Trophoblast cell (in vitro differentiated cells and primary cell): ENCODE measurements around the gene RHPN2.

Experiments used
- DNase-seq, 2 donors: peaks; one replicate each; pipeline ENCODE4 v3.0.0-alpha.2; 2016
- H2AFZ ChIP-seq: 2 replicates; pipeline ENCODE4 v1.6.1; 2013; ENCODE audit warnings: low read length, moderate library complexity, mild to moderate bottlenecking; ENCODE audit not compliant: insufficient read depth, poor library complexity
- H2AK5ac ChIP-seq: 2 replicates; pipeline ENCODE4 v1.6.1; 2013; ENCODE audit warnings: mild to moderate bottlenecking, low read length
- H2BK120ac ChIP-seq: 2 replicates; pipeline ENCODE4 v1.6.1; 2013; ENCODE audit warnings: low read length, mild to moderate bottlenecking, moderate library complexity; ENCODE audit not compliant: insufficient read depth, poor library complexity
- H2BK12ac ChIP-seq: 2 replicates; pipeline ENCODE4 v1.6.1; 2013; ENCODE audit warnings: mild to moderate bottlenecking, low read length, moderate library complexity
- H2BK5ac ChIP-seq: 2 replicates; pipeline ENCODE4 v1.6.1; 2013; ENCODE audit warnings: low read length, low read depth, moderate library complexity, mild to moderate bottlenecking; ENCODE audit not compliant: poor library complexity
- H3K14ac ChIP-seq: 2 replicates; pipeline ENCODE4 v1.6.1; 2013; ENCODE audit warnings: mild to moderate bottlenecking, low read length
- H3K18ac ChIP-seq: 2 replicates; pipeline ENCODE4 v1.6.1; 2013; ENCODE audit warnings: mild to moderate bottlenecking, low read length
- H3K23ac ChIP-seq: 2 replicates; pipeline ENCODE4 v1.6.1; 2013; ENCODE audit warnings: low read length
- H3K27ac ChIP-seq: 2 replicates; pipeline ENCODE4 v1.5.1; 2013; ENCODE audit warnings: low read depth, mild to moderate bottlenecking, inconsistent platforms, low read length, moderate library complexity
- H3K27me3 ChIP-seq: 2 replicates; pipeline ENCODE4 v1.6.1; 2013; ENCODE audit warnings: inconsistent platforms, mild to moderate bottlenecking, low read length, moderate library complexity; ENCODE audit not compliant: insufficient read depth
- H3K36me3 ChIP-seq, 2 experiments: 1 replicate in 1 of 2; 2 replicates in 1 of 2; pipeline ENCODE4 v1.6.1; 2013; ENCODE audit warnings: low read length in 2 of 2, mild to moderate bottlenecking in 2 of 2, moderate library complexity in 1 of 2; ENCODE audit not compliant: insufficient read depth in 2 of 2, control insufficient read depth in 1 of 2
- H3K4ac ChIP-seq: 2 replicates; pipeline ENCODE4 v1.6.1; 2013; ENCODE audit warnings: low read depth, mild to moderate bottlenecking, low read length, moderate library complexity
- H3K4me1 ChIP-seq, 2 experiments: 1 replicate in 1 of 2; 2 replicates in 1 of 2; pipeline ENCODE4 v1.6.1; 2013; ENCODE audit warnings: low read length in 2 of 2, mild to moderate bottlenecking in 2 of 2, moderate library complexity in 1 of 2; ENCODE audit not compliant: insufficient read depth in 2 of 2, control insufficient read depth in 1 of 2
- H3K4me2 ChIP-seq: 2 replicates; pipeline ENCODE4 v1.6.1; 2013; ENCODE audit warnings: inconsistent platforms, mild to moderate bottlenecking, low read length, moderate library complexity
- H3K4me3 ChIP-seq: 2 replicates; pipeline ENCODE4 v1.5.1; 2013; ENCODE audit warnings: mild to moderate bottlenecking, low read depth, low read length, inconsistent platforms
- H3K79me1 ChIP-seq: one replicate; pipeline ENCODE4 v1.6.1; 2013; ENCODE audit warnings: low read length
- H3K79me2 ChIP-seq: 2 replicates; pipeline ENCODE4 v1.6.1; 2013; ENCODE audit warnings: low read length, mild to moderate bottlenecking; ENCODE audit not compliant: control insufficient read depth, insufficient read depth, poor library complexity
- H3K9ac ChIP-seq: 2 replicates; pipeline ENCODE4 v1.6.1; 2013; ENCODE audit warnings: mild to moderate bottlenecking, low read length
- H3K9me3 ChIP-seq: 2 replicates; pipeline ENCODE4 v1.6.1; 2013; ENCODE audit warnings: low read depth, mild to moderate bottlenecking, control low read depth, inconsistent platforms, low read length; ENCODE audit not compliant: insufficient read depth
- H4K12ac ChIP-seq: 2 replicates; pipeline ENCODE4 v1.6.1; 2013; ENCODE audit warnings: low read depth, mild to moderate bottlenecking, low read length, moderate library complexity
- H4K8ac ChIP-seq: 2 replicates; pipeline ENCODE4 v1.6.1; 2013; ENCODE audit warnings: low read depth, mild to moderate bottlenecking, low read length, moderate library complexity
- H4K91ac ChIP-seq: one replicate; pipeline ENCODE4 v1.6.1; 2013; ENCODE audit warnings: low read depth, mild to moderate bottlenecking, low read length, moderate library complexity
- WGBS: extraction: QIAGEN DNeasy Blood & Tissue Kit; methylation state at CpG from one replicate; pipeline ENCODE4 v1.1.7; 2013; ENCODE audit warnings: missing lambda C conversion rate; ENCODE audit not compliant: insufficient read length, insufficient coverage; ENCODE audit errors: extremely low coverage; 5-methylcytosine and 5-hydroxymethylcytosine counted together

The RHPN2 gene

DNA sequence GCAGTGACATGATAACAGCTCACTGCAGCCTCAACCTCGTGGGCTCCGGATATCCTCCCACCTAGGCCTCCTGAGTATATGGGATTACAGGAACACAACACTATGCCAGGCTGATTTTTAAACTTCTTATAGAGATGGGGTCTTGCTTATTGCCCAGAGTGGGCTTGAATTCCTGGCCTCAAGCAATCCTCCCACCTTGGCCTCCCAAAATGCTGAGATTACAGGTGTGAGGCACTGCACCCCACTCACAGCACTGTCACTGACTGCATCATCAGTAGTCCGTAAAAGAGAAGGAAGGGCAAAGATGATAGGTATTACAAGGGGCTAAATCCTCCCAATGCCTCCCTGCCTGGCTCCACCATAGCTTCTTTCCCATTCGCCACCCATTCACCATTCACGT, 4.1 kb downstream of the RHPN2 start:
- Histone ChIP-seq H2BK12ac (no peak overlapping the region), H3K9ac (no peak overlapping the region), H3K14ac (no peak overlapping the region), H4K91ac (no peak overlapping the region), H3K4me1 (peaks cover 6 to 9% of the 10 kb centered on the region in 2 experiments), H3K79me1 (peaks cover 6% of the 10 kb centered on the region), H3K27me3 (peaks cover 8% of the 10 kb centered on the region), H4K12ac (no peak overlapping the region), H3K79me2 (no peaks in the 10 kb centered on the region), H3K4me2 (no peak overlapping the region), H3K27ac (no peak overlapping the region), H3K36me3 (no peaks in the 10 kb centered on the region), H2BK5ac (no peak overlapping the region), H3K18ac (no peak overlapping the region), H3K4me3 (no peak overlapping the region), H3K9me3 (no peaks in the 10 kb centered on the region), H2BK120ac (no peak overlapping the region), H2AFZ (no peak overlapping the region), H2AK5ac (no peak overlapping the region), H3K23ac (no peak overlapping the region), H4K8ac (no peak overlapping the region), H3K4ac (no peak overlapping the region)
- no peak for DNase-seq
- no CpG with 5 or more reads among the region's 5 CpGs for WGBS

DNA sequence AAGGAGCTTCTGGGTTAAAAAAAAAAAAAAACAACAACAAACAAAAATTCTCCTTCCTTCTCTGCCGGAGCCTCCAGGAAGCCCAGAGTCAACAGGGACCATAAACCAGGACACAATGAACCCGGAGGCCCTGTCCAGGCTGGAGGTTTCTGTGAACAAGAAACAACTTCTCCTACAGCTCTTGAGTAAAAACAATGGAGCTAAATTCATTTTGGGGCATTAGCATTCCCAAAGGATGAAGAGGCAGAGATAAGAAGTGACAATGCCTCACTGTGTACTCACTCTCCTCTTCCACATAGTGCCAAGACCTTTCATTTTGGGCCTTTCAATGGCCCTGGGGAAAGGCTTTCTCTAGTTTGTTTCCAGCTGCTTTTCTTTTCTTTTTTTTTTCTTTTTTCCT, 9.0 kb downstream of the RHPN2 start:
- Histone ChIP-seq H4K91ac (no peak overlapping the region), H4K12ac (no peak overlapping the region), H2BK5ac (no peak overlapping the region), H2BK120ac (no peak overlapping the region), H3K4me2 (no peak overlapping the region), H4K8ac (no peak overlapping the region), H3K27ac (no peak overlapping the region), H2BK12ac (no peak overlapping the region), H3K79me2 (no peaks in the 10 kb centered on the region), H3K4me1 (no peaks in the 10 kb centered on the region), H2AK5ac (no peak overlapping the region), H3K79me1 (no peaks in the 10 kb centered on the region), H3K27me3 (no peaks in the 10 kb centered on the region), H3K14ac (no peak overlapping the region), H3K23ac (no peak overlapping the region), H2AFZ (no peak overlapping the region), H3K4me3 (no peak overlapping the region), H3K18ac (no peak overlapping the region), H3K36me3 (no peaks in the 10 kb centered on the region), H3K4ac (no peak overlapping the region), H3K9ac (no peak overlapping the region), H3K9me3 (no peaks in the 10 kb centered on the region)
- peak in 1 of 2 donors; percentile 66 for DNase-seq
- no CpG with 5 or more reads among the region's 2 CpGs for WGBS

DNA sequence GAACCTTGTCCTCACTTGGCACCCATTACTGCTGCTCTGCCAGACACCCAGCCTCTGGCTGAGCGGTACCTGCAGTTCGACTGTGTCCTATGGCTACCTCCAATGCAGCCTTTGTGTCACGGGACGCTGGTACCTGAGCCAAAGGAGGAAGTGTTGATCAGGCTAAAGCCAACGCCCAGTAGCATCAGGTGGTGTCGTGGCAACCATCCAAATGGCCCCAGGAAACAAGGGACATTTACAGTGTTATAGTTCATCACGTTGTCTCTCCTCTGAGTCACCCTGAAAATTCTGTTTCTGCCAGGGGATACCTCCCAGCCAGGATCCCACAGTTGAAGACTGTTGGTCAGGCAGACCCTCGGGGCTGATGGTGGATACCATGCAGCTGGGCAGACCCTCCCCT, 10.1 kb downstream of the RHPN2 start:
- H2BK5ac ChIP-seq, result no peak overlapping the region
- peak; percentile 47 for DNase-seq
- no peak overlapping the region for H3K4me3 ChIP-seq
- H3K9ac ChIP-seq, result no peak overlapping the region
- no peak overlapping the region for H3K18ac ChIP-seq
- no CpG with 5 or more reads among the region's 8 CpGs for WGBS
- H3K9me3 ChIP-seq, result peaks cover 2% of the 10 kb centered on the region
- no peak overlapping the region for H2AFZ ChIP-seq
- H4K12ac ChIP-seq, result no peak overlapping the region
- no peak overlapping the region for H4K91ac ChIP-seq
- no peak overlapping the region for H3K14ac ChIP-seq
- H3K23ac ChIP-seq, result no peak overlapping the region
- H2AK5ac ChIP-seq, result no peak overlapping the region
- no peak overlapping the region for H3K4me2 ChIP-seq
- no peak overlapping the region for H4K8ac ChIP-seq
- no peak overlapping the region for H2BK12ac ChIP-seq
- H3K79me1 ChIP-seq, result no peaks in the 10 kb centered on the region
- no peaks in the 10 kb centered on the region for H3K79me2 ChIP-seq
- H3K27me3 ChIP-seq, result no peaks in the 10 kb centered on the region
- no peak overlapping the region for H3K4ac ChIP-seq
- no peaks in the 10 kb centered on the region for H3K4me1 ChIP-seq
- no peak overlapping the region for H2BK120ac ChIP-seq
- H3K36me3 ChIP-seq, result no peaks in the 10 kb centered on the region
- H3K27ac ChIP-seq, result no peak overlapping the region

DNA sequence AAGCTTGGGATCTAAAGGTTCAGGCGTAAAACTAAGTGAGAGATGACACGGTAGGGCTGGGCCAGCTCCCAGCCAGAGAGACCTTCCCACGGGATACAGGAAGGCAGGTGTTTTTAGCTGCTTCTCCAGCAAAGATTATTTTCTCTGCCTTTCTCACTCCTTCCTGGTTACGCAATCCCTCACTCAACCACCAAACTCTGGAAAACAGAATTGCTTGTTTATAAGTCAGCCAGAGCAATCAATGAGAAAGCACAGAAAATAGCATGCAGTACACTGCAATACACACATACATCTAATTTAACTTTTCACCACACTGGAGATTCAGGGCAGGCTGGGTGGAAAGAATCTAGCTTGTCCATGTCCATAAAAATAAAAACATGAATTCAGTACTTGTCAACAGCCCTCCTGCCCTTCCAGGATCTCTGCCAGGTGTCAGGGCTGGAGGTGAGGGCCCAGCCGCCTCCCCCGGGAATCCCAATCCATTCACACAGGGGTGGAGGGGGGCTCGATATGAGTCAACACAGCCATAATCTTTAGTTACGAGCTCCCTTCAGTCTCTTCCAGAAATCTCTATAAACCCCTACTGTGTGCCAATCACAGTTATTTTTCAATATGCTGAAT, 12.2 kb downstream of the RHPN2 start:
- Histone ChIP-seq H3K79me1 (no peaks in the 10 kb centered on the region), H3K79me2 (no peaks in the 10 kb centered on the region), H3K4me2 (no peak overlapping the region), H4K91ac (no peak overlapping the region), H2AFZ (no peak overlapping the region), H3K9ac (no peak overlapping the region), H3K9me3 (peaks cover 2% of the 10 kb centered on the region), H3K4me1 (peaks cover 3 to 8% of the 10 kb centered on the region in 2 experiments), H2BK120ac (no peak overlapping the region), H2AK5ac (no peak overlapping the region), H3K14ac (no peak overlapping the region), H4K12ac (no peak overlapping the region), H3K27ac (no peak overlapping the region), H3K23ac (no peak overlapping the region), H3K4me3 (no peak overlapping the region), H3K27me3 (no peaks in the 10 kb centered on the region), H2BK12ac (no peak overlapping the region), H3K4ac (no peak overlapping the region), H2BK5ac (no peak overlapping the region), H3K18ac (no peak overlapping the region), H3K36me3 (no peaks in the 10 kb centered on the region), H4K8ac (no peak overlapping the region)
- peak in 1 of 2 donors; percentile 81 for DNase-seq
- no CpG with 5 or more reads among the region's 8 CpGs for WGBS
